ENCODE data around the gene PARD3B.

The PARD3B gene

GRCh38 chr2:204722691-204723090, 177.4 kb downstream of the PARD3B start:
- Histone ChIP-seq H3K4me3 (ENCODE audit: low read length) (no peak overlapping the region), H3K27me3 (ENCODE audit: control insufficient read depth, insufficient read depth, low read length) (no peaks in the 10 kb centered on the region), H3K4me1 (ENCODE audit: control insufficient read depth, insufficient read depth, low read length) (peaks cover 8% of the 10 kb centered on the region), H3K9ac (ENCODE audit: low read length) (no peak overlapping the region), H3K9me3 (ENCODE audit: control insufficient read depth, low read length) (no peaks in the 10 kb centered on the region), H3K36me3 (ENCODE audit: control insufficient read depth, insufficient read depth, low read length) (no peaks in the 10 kb centered on the region)

GRCh38 chr2:204725693-204726360, 180.6 kb downstream of the PARD3B start:
- H3K27me3 ChIP-seq (ENCODE audit: control insufficient read depth, insufficient read depth, low read length), result no peaks in the 10 kb centered on the region
- no peak overlapping the region for H3K9ac ChIP-seq (ENCODE audit: low read length)

GRCh38 chr2:204726831-204727230, 181.6 kb downstream of the PARD3B start:
- Histone ChIP-seq H3K27me3 (ENCODE audit: control insufficient read depth, insufficient read depth, low read length) (no peaks in the 10 kb centered on the region), H3K36me3 (ENCODE audit: control insufficient read depth, insufficient read depth, low read length) (no peaks in the 10 kb centered on the region), H3K4me3 (ENCODE audit: low read length) (no peak overlapping the region), H3K4me1 (ENCODE audit: control insufficient read depth, insufficient read depth, low read length) (peaks cover 8% of the 10 kb centered on the region), H3K9ac (ENCODE audit: low read length) (no peak overlapping the region), H3K9me3 (ENCODE audit: control insufficient read depth, low read length) (no peaks in the 10 kb centered on the region)

More at GRCh38 chr2:204725693-204726360, 180.6 kb downstream of the PARD3B start:
- Histone ChIP-seq H3K9me3 (ENCODE audit: control insufficient read depth, low read length) (no peaks in the 10 kb centered on the region), H3K4me3 (ENCODE audit: low read length) (no peak overlapping the region), H3K4me1 (ENCODE audit: control insufficient read depth, insufficient read depth, low read length) (peaks cover 8% of the 10 kb centered on the region), H3K36me3 (ENCODE audit: control insufficient read depth, insufficient read depth, low read length) (no peaks in the 10 kb centered on the region)

- Histone ChIP-seq H3K9ac (ENCODE audit: low read length) (no peak overlapping the region), H3K4me3 (ENCODE audit: low read length) (no peak overlapping the region), H3K9me3 (ENCODE audit: control insufficient read depth, low read length) (no peaks in the 10 kb centered on the region), H3K27me3 (ENCODE audit: control insufficient read depth, insufficient read depth, low read length) (no peaks in the 10 kb centered on the region), H3K4me1 (ENCODE audit: control insufficient read depth, insufficient read depth, low read length) (peaks cover 8% of the 10 kb centered on the region), H3K36me3 (ENCODE audit: control insufficient read depth, insufficient read depth, low read length) (no peaks in the 10 kb centered on the region)
Observed at GRCh38 chr2:204727368-204727767, 182.1 kb downstream of the PARD3B start.

GRCh38 chr2:204730603-204731002, 185.3 kb downstream of the PARD3B start:
- Histone ChIP-seq H3K9ac (ENCODE audit: low read length) (no peak overlapping the region), H3K9me3 (ENCODE audit: control insufficient read depth, low read length) (no peaks in the 10 kb centered on the region)

GRCh38 chr2:204732019-204732418, 186.7 kb downstream of the PARD3B start:
- H3K4me3 ChIP-seq (ENCODE audit: low read length), result no peak overlapping the region
- H3K27me3 ChIP-seq (ENCODE audit: control insufficient read depth, insufficient read depth, low read length), result no peaks in the 10 kb centered on the region
- no peak overlapping the region for H3K9ac ChIP-seq (ENCODE audit: low read length)
- H3K9me3 ChIP-seq (ENCODE audit: control insufficient read depth, low read length), result no peaks in the 10 kb centered on the region
- H3K36me3 ChIP-seq (ENCODE audit: control insufficient read depth, insufficient read depth, low read length), result no peaks in the 10 kb centered on the region
- H3K4me1 ChIP-seq (ENCODE audit: control insufficient read depth, insufficient read depth, low read length), result peaks cover under 1% of the 10 kb centered on the region

More at GRCh38 chr2:204730603-204731002, 185.3 kb downstream of the PARD3B start:
- Histone ChIP-seq H3K4me1 (ENCODE audit: control insufficient read depth, insufficient read depth, low read length) (peaks cover 8% of the 10 kb centered on the region), H3K27me3 (ENCODE audit: control insufficient read depth, insufficient read depth, low read length) (no peaks in the 10 kb centered on the region), H3K36me3 (ENCODE audit: control insufficient read depth, insufficient read depth, low read length) (no peaks in the 10 kb centered on the region), H3K4me3 (ENCODE audit: low read length) (no peak overlapping the region)

GRCh38 chr2:204737296-204737695, 192.0 kb downstream of the PARD3B start:
- H3K9me3 ChIP-seq (ENCODE audit: control insufficient read depth, low read length), result no peaks in the 10 kb centered on the region
- H3K9ac ChIP-seq (ENCODE audit: low read length), result no peak overlapping the region

GRCh38 chr2:204738721-204739120, 193.4 kb downstream of the PARD3B start:
- Histone ChIP-seq H3K9me3 (ENCODE audit: control insufficient read depth, low read length) (no peaks in the 10 kb centered on the region), H3K4me1 (ENCODE audit: control insufficient read depth, insufficient read depth, low read length) (no peaks in the 10 kb centered on the region), H3K27me3 (ENCODE audit: control insufficient read depth, insufficient read depth, low read length) (no peaks in the 10 kb centered on the region), H3K9ac (ENCODE audit: low read length) (no peak overlapping the region), H3K36me3 (ENCODE audit: control insufficient read depth, insufficient read depth, low read length) (no peaks in the 10 kb centered on the region), H3K4me3 (ENCODE audit: low read length) (no peak overlapping the region)

More at GRCh38 chr2:204737296-204737695, 192.0 kb downstream of the PARD3B start:
- Histone ChIP-seq H3K4me3 (ENCODE audit: low read length) (no peak overlapping the region), H3K4me1 (ENCODE audit: control insufficient read depth, insufficient read depth, low read length) (no peaks in the 10 kb centered on the region), H3K27me3 (ENCODE audit: control insufficient read depth, insufficient read depth, low read length) (no peaks in the 10 kb centered on the region), H3K36me3 (ENCODE audit: control insufficient read depth, insufficient read depth, low read length) (no peaks in the 10 kb centered on the region)

GRCh38 chr2:204743393-204743960, 198.2 kb downstream of the PARD3B start:
- H3K4me3 ChIP-seq (ENCODE audit: low read length), result no peak overlapping the region
- no peaks in the 10 kb centered on the region for H3K27me3 ChIP-seq (ENCODE audit: control insufficient read depth, insufficient read depth, low read length)
- H3K4me1 ChIP-seq (ENCODE audit: control insufficient read depth, insufficient read depth, low read length), result no peaks in the 10 kb centered on the region

GRCh38 chr2:204744506-204744905, 199.2 kb downstream of the PARD3B start:
- no peaks in the 10 kb centered on the region for H3K4me1 ChIP-seq (ENCODE audit: control insufficient read depth, insufficient read depth, low read length)
- no peaks in the 10 kb centered on the region for H3K9me3 ChIP-seq (ENCODE audit: control insufficient read depth, low read length)
- H3K4me3 ChIP-seq (ENCODE audit: low read length), result no peak overlapping the region
- H3K9ac ChIP-seq (ENCODE audit: low read length), result no peak overlapping the region
- H3K36me3 ChIP-seq (ENCODE audit: control insufficient read depth, insufficient read depth, low read length), result no peaks in the 10 kb centered on the region
- no peaks in the 10 kb centered on the region for H3K27me3 ChIP-seq (ENCODE audit: control insufficient read depth, insufficient read depth, low read length)

More at GRCh38 chr2:204743393-204743960, 198.2 kb downstream of the PARD3B start:
- no peaks in the 10 kb centered on the region for H3K9me3 ChIP-seq (ENCODE audit: control insufficient read depth, low read length)
- no peaks in the 10 kb centered on the region for H3K36me3 ChIP-seq (ENCODE audit: control insufficient read depth, insufficient read depth, low read length)
- no peak overlapping the region for H3K9ac ChIP-seq (ENCODE audit: low read length)

- Histone ChIP-seq H3K27me3 (ENCODE audit: control insufficient read depth, insufficient read depth, low read length) (no peaks in the 10 kb centered on the region), H3K9ac (ENCODE audit: low read length) (no peak overlapping the region)
Observed at GRCh38 chr2:204748286-204748685, 203.0 kb downstream of the PARD3B start.

GRCh38 chr2:204749319-204749718, 204.0 kb downstream of the PARD3B start:
- no peaks in the 10 kb centered on the region for H3K9me3 ChIP-seq (ENCODE audit: control insufficient read depth, low read length)
- H3K4me1 ChIP-seq (ENCODE audit: control insufficient read depth, insufficient read depth, low read length), result no peaks in the 10 kb centered on the region
- no peaks in the 10 kb centered on the region for H3K36me3 ChIP-seq (ENCODE audit: control insufficient read depth, insufficient read depth, low read length)
- no peak overlapping the region for H3K4me3 ChIP-seq (ENCODE audit: low read length)
- no peak overlapping the region for H3K9ac ChIP-seq (ENCODE audit: low read length)
- H3K27me3 ChIP-seq (ENCODE audit: control insufficient read depth, insufficient read depth, low read length), result no peaks in the 10 kb centered on the region

More at GRCh38 chr2:204748286-204748685, 203.0 kb downstream of the PARD3B start:
- H3K4me3 ChIP-seq (ENCODE audit: low read length), result no peak overlapping the region
- no peaks in the 10 kb centered on the region for H3K9me3 ChIP-seq (ENCODE audit: control insufficient read depth, low read length)
- no peaks in the 10 kb centered on the region for H3K4me1 ChIP-seq (ENCODE audit: control insufficient read depth, insufficient read depth, low read length)
- H3K36me3 ChIP-seq (ENCODE audit: control insufficient read depth, insufficient read depth, low read length), result no peaks in the 10 kb centered on the region

All from mucosa of stomach (tissue), 1 donor.